ENCODE measurements around the gene PRKCE.

PRKCE gene

DNA sequence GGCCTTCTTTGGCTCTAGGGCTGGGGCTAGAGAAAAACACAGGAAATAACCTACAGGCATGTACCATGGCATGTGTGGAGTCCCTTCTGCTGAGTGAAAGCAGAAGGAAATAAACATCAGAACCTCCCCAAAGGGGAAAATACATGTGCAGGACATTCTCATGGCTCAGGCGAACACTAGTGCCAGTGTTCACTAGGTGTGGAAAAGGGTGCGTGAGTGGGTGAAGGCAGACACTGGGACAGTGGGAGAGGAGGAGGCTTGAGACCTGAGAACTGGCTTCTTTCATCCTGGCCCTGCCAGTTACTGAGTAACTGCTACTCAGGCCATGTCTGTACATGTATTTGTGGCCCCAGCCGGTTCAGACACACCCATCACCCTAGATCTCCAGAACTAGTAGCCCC, 268.2 kb downstream of the PRKCE start:
- no peak for DNase-seq

DNA sequence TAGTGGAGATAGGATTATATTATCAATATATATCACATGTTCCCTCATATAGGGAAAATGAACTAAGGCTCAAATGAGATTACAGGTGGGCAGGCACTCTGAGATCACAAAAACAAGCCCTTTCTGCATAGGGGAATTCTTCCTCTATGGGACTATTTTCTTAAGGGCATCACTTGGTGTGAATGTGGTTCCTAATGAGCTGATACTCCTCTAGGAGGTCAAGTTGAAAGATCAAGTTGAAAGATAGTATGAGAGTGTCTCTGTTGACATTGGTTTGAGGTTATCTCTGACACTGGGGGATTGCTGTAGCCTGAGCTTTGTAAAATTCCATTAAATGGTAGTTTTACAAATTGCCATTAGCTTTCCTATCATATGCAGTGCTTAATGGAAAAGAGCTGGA, 270.4 kb downstream of the PRKCE start:
- no peak for DNase-seq

DNA sequence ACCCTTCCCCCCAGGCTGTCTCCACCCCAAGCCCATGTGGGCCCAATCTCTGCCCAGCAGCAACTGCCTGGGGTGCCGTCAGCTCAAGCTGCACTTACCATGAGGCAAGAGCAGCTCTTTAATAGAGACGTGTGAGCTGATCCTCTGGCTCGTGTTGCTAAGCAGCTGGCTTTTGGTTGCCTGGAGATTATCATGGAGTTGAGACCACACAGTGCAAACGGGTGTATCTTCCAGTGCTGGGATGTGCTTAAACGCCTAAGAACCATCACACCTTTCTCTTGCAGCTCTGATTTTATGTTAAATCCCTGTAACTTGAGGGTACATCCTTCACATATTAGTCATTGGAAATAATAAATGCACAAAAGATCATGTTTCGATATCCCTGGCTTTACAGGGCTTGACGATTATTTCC, 271.1 kb downstream of the PRKCE start:
- DNase-seq = no peak

DNA sequence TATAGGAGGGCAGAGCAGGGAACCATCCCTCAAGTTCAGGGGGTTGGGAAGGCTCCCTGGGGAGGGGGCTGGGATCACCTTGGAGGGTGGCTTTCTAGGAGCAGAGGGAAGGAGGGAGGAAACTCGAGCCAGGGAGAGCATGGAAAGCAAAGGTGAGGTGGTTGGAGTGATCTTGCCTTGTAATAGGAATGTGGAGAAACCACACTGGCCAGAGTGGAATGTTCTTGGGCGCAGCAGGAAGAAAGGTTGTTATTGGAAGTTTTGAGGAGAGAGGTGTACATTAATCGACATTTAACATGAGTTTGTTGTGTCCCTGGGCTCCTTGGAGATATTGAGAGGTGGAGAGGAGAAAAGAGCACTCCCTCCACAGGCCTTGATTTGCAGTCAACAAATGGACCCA, 272.2 kb downstream of the PRKCE start:
- DNase-seq = no peak

DNA sequence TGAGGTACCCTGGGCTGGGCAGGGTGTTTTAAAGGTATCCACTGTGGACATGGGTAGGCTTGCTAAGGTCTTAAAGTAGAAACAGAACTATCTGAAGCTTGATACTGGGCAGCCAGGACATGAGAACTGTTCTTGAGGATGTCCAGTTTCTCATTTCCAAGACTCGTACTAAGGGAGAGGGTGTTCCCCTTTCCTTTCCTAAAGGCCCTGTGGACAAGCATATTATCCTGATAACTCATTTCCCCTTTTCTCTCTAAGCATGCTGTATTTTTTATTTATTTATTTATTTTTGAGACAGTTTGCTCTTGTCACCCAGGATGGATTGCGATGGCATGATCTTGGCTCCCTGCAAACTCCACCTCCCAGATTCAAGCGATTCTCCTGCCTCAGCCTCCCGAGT, 273.6 kb downstream of the PRKCE start:
- no peak for DNase-seq

DNA sequence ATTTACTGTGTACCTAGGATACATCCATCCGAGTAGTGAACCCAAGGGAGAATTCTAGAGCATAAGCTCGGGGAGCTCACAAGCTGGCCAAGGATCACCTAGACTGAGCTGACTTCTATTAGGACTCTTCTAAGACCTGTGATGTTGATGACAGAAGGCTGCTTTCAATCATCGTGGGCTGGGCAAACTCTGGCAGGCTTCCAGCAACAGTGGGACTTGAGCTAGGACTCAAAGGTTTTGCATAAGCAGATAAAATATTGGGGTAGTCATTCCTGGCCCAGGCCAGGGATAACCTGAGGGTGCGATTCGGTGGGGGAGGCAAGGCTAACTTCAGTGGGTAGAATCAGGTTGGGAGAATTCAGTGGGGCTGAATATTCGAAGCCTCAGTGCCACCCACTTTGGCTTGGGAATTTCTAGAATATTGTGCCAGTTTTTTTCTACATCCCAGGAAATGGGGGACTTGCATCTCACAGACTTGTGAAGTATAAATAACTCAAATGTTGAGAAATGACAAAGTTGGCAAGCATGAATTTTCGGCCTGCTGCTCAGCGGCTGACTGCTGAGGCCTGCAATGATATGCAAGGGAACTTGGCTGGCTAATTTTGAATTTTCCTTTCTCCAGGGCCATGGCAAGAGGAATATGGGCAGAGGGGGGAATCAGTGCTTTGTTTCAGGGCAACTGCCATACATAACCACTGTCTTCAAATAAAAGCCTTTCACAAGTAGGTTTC, 274.3 kb downstream of the PRKCE start:
- no peak for DNase-seq

DNA sequence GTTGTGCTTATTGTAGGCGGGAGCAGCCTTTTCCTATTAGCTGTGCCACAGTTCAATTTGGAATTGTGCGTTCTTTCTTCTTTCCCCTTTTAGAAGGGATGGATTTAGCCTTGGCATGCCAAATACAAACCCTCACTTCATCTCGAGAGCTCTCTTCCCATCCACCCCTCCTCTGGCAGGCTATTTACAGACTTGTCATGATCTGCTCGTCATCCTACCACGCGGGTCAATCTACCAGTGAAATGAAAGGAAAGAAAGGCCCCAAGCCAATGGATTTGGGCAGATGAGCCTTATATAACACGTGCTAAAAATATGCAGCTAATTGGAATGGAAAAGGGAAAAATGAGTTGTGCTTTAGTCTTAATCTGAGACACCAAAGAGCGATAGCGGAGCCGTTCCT, 277.5 kb downstream of the PRKCE start:
- no peak for DNase-seq

DNA sequence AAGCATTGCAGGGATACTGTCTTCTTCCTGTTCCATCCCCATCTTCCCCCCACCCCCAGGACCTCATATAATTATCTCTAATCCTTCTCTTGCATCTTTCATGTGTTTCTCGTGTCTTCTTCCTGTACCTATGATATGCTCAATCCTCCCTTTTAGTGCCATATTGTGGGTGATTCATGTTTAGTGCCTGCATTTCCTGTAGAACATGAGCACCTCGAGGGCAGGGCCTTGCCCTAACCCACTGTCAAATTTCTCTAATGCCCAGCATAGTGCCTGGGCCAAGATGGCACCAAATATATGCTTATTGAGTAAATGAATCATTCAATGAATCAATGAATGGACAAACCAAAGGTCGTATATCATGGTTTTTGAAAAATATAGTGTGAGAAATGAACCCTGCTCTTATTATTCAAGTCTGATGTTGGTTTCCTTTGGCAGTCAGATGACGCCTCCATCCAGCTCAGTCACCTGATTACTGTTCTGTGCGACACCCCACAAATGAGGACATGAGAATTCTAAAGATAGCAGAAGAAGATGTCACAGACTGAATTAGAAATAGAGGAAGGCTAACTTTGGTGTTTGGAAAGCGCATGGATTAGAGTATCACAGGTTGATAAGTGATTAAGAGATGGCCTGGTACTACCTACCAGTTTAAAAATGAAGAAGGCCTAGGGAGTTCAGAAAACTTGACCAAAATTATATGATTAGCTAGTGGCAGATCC, 278.4 kb downstream of the PRKCE start:
- DNase-seq = no peak

DNA sequence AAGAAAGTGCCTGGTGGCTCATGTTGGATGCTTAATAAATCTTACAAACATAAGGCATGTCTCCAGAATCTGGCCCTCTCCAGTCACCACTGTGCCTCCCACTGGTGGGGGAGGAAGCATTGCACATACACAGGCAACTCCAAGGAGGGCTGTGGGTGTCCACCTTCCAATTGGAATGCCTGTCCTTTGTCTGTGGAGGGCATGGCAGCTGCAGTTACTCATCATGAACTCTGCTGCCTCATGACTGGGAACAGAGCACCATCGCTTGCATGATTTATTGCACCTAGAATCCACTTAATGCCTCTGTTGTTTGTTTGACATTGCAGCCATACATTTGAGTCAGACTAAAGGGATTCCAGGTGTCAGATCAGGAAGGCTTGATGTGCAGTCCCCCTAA, 278.9 kb downstream of the PRKCE start:
- no peak for DNase-seq

DNA sequence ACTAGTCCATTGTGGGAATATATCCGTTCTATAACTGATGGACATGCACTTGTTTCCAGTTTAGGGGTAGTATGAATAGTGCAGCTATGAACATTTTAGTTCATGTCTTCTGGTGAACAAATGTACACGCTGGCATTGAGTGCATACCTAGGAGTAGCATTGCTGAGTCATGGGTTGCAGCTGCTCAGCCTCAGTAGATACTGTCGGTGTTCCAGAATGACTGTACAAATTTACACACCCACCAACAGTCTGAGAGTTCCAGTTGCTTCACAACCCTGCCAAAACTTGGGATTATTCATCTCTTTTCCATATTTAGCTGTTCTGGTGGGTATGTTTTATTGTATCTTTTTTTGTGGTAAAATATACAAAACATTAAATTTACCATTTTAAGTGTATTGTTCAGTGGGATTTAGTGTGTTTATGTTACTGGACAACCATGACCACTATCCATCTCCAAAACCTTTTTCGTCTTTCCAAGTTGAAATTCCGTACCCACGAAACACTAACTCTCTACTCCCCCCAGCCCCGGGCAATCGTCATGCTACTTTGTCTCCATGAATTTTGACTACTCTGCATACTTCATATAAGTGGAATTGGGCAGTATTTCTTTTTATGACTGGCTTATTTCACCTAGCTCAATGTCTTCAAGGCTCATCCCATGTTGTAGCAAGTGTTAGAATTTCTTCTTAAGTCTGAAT, 281.0 kb downstream of the PRKCE start:
- no peak for DNase-seq

DNA sequence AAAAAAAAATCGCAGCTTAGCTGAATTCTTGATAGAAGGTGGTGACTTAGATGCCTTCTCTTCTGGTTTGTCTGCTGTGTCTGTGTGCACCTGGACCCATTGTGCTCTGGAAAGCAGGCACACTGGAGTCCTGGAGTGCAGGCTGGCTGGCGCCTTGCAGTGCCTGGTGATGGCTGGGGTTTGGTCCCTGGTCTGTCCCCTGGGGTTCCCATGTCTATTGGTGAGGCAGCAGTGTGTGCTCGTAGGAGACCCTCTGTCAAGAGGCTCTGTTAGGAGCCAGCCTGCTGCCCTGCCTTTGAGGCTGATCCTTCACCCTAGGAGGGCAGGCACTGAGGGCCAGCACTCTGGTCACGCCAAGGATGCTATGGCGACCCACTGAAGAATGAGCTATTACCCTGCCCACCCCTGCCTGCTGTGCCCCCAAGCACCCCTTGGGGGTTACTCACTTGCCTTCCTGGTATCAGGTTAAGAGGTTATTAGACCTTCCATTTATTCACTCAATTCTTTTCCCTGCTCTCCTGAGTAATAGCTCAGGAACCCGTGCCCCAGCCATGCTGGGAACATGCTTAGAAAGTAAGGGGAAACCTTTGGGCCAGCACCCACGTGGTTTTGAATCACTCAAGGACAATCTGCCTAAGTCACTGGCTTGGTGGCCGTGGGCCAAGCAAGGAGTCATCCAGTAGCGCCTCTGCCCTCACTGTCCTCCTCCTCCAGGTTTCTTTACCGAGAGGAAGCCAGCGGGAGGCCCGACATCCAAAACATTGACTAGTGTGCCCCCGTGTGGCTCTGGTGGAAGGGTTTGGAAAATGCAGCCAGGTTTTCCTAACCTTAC, 284.5 kb downstream of the PRKCE start:
- DNase-seq = no peak

DNA sequence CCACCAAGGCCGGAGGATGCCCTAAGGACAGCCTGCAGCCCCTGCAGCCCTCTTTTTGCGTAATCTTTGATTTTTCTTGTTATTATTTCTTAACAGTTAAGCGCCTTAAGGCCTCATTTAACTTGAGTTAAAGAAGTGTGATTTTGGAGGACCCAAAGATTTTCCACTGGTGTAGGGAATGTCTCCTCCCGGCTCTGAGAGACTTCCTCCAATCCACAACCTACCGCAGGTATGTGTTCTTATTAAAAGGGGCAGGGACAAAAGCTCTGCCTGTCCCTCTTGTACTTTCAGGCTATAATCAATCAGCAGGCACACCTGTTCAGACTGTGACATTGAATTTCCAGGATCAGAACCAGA, 285.1 kb downstream of the PRKCE start:
- DNase-seq = no peak

DNA sequence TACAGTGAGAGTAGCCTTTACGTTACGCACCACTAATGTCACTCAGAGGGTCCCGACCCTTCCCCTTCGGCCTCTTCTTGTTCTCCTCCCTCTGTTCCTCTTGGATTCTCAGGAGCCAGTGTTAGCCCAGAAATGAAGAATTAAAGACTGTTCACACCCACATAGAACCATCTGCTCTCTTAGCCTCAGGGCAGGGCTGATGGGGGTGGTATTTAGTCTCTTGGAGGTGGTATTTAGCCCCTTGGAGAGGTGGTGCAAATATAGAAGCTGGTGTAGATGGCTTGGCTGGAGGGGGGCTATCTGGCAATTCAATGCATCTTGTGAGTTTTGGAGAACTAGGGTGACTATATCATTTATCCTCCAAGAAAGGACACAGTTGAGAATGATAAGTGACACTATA, 286.5 kb downstream of the PRKCE start:
- DNase-seq = no peak

DNA sequence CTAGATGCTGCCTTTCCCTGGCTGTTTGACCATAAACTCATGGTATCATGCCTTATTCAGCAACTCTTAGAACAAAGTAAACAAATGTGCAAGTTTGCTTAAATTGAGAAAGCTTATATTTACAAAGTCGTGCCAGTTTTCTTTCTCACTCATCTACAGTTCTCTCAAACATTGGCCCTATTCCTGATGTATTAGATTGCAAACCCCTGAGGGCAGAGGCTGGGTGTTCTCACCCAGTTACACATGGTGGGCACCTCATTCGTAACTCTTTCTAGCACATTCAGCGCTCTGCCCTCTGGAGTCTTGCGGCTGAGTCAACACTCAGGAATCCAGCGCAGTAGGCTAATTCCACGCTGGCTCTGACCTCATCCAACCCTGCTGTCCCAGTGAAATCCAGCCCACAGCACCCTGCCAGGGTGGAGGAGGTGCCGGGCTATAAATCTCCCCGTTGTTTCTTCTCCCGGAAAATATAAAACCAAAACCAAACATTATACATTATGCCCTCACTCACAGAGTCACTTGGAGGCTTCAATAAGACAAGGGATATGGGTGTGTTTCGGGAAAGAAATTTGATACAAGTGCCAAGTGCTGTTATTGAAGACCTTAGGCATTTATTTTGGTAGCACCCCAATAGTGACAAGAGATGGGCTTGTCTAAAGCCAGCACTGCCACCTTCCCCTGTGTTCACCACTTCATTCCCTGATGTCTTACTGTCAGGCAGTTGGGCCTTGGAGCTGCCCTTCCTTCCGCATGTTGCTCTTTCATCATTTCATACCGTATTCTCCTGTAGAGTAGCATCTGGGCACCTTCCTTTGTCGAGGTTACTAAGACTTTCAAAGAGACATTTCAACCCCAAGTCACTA, 287.4 kb downstream of the PRKCE start:
- DNase-seq = no peak

DNA sequence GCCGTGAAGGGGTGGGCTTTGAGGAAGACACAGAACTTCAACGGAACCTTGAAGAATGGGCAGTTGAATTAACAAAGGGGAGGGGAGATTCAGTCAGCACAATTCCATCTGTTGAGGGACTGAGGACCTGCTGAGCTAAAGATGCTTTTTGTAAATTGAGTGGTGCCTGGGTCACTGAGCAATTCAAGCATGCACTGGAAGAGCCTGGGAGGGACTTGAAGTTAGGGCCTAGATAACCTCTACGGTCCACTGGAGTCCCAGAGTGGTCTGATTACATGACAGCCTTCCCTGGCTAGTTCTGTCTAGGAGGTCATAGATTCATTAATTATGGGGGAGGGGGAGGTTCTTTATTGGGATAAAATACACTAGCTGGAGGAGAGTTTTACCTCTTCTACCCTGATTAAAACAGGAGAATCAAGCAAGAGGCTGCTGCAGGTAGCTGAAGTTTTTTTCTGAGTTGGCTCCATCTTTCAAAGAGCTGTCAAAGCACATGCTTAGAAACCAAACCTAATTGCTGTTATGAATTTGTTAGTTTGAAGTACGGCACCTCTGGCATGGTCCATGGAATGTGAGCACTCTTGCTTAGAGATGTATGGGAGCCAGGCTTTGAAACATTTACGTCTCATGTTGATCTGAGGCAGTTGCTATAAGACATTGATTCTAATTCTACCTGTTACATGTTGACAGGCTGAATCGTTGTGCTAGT, 290.2 kb downstream of the PRKCE start:
- no peak for DNase-seq

DNA sequence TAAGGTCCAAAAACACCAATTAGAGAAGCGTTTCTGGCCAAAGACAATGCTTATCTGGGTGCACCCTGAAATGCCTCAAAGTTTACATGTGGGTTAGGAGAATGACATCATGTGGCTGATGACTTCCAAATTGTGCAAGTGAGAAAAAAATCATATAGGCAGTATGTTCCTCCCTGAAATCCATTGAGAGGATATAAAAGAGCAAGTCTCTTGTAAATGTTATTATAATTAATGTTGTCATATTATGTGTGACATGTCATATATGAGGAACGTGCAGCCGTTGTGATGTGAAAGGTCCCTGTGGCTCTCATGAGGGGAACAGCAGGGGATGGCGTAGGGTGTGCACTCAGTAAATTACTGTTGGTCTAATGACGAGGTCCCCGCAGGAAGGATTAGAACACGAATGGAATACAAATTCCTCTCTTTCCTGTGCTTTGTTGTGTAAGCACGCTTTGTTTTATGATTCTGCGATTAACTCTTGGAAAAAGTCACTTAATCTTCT, 290.8 kb downstream of the PRKCE start:
- DNase-seq = no peak

DNA sequence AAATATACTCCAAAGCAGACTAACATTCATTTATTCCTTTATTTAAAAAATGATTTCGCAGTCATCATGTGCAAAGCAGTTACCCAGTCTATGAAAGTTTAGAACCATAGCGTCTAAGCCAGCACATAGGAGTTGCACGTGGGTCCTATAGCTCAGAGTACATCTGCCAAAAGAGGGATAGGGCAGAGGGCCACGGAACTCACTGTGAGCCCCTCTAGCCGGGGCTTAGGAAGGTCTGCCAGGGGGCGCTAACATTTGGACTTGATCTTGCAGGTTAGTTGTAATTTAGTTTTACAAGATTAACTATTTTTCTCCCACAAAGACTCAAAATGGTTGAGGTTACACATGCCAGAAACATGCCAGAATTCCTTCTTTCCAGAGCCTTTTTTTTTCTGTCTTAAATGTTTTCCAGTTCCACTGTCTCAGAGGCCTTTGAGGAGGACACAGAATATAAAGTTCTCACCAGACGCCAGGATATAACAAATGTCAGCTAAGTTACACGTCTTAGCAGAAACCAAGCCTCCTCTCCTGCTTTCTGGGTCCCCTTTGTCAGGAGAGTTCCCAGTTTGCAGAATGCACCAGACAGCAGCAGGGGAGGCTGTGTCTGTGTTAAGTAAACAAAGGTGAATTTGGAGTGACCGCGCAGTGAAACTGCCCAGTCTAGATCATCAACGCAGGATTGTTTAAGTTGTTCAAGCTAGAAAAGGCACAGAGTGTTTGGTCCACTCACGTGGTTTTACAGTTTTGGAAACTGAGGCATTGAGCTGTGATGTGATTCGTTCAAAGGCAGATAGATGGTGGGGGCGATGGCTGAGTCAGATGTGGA, 292.0 kb downstream of the PRKCE start:
- no peak for DNase-seq

DNA sequence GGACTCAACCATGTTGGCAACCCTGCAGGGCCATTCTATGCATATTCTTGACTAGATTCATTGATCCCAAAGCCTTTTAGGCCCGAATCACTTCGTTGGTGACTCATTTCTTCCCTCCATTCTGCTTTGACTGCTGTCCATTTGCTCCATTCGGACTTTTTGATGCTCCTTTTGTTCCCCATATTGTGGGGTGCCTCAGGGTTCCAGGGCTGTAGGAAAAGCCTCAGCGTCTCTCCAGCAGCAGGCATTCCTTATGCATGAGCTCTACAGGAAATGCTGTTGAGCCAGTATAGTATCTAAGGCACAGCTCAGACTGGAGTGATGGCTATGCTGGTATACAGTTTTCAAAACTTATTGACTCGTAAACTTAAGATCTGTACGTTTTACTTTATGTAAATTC, 292.6 kb downstream of the PRKCE start:
- no peak for DNase-seq

DNA sequence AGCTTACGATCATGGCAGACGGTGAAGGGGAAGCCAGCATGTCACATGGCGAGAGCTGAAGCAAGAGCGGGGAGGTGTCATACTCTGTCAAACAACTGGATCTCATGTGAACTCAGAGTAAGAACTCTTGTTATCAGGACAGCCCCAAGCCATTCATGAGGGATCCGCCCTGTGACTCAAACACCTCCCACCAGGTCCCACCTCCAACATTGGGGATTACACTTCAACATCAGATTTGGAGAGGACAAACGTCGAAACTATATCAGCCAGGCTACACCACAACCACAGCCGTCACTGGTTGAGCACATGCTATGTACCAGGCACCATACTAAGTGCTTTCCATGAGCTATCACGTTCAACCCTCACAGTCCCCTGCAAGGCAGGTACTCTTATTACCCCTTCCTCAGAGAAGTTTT, 293.8 kb downstream of the PRKCE start:
- DNase-seq = no peak

DNA sequence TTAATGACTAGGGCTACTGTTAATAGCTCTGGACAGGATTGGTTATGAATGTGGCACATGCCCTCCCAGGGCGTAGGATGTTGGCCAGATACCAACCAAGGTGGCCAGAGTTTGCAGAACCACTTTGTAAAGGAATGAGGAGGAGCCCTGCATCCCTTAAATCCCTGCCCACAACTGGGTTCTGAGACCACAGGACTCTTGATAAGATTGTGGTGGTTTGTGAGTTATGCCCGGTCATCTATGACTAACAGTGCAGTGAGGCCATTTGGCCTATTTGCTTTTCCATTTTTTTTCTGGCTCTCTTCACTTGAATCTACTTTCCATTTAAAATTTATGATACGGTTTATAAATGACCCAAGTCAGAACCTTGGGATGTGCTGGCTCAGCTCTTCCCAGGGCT, 294.5 kb downstream of the PRKCE start:
- no peak for DNase-seq

DNA sequence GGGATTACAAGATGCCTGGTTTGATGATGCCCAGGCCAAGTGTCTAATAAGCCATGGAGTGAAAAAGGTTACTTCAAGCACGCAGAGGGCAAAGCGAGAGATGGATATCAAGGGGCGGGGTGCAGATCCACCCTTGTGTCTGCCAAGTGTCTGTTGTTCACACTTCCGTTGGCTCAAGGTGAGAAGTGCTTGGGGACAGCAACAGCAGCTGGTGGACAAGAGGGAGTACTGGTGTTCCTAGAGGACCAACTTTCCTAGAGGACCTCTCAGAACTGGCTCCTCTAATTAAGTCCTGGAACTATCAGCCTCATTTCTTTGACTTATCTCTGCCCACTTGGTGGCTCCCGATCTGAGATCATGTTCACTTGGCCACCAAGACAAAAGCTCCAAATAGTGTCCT, 299.1 kb downstream of the PRKCE start:
- DNase-seq = no peak
